CD4-positive, alpha-beta T cell treated with Interleukin-21 for 1 hour (primary cell): Measurements from ENCODE around the gene PDE3A.
"Not testable (repeated sequence)": the region's sequence is repeated elsewhere in the genome, so short reads cannot be mapped to it uniquely, and the experiment has no call there.

ENCODE experiments used
- DNase-seq: peaks from one replicate; pipeline ENCODE4 v3.0.0-alpha.2; 2020

The PDE3A gene

GRCh38 chr12:20368114-20368650 lies at the start of gene PDE3A:
Gene PDE3A (plus strand): TSS chr12:20368537. CDS start chr12:20369285, 748 bp downstream.
- no peak for DNase-seq

GRCh38 chr12:20319366-20319765 lies 49.0 kb upstream of the PDE3A start:
- no peak for DNase-seq

- DNase-seq, result no peak
Measured at GRCh38 chr12:20320552-20320951, 47.8 kb upstream of the PDE3A start.

GRCh38 chr12:20330826-20331505 lies 37.4 kb upstream of the PDE3A start:
- DNase-seq, result not testable (repeated sequence)

GRCh38 chr12:20339060-20339459 lies 29.3 kb upstream of the PDE3A start:
- DNase-seq, result no peak

- no peak for DNase-seq
Measured at GRCh38 chr12:20342111-20342510, 26.2 kb upstream of the PDE3A start.

GRCh38 chr12:20345866-20346265 lies 22.5 kb upstream of the PDE3A start:
- DNase-seq, result no peak

- no peak for DNase-seq
Measured at GRCh38 chr12:20350026-20350425, 18.3 kb upstream of the PDE3A start.

- DNase-seq, result no peak
Measured at GRCh38 chr12:20350495-20350894, 17.8 kb upstream of the PDE3A start.

GRCh38 chr12:20351406-20351805 lies 16.9 kb upstream of the PDE3A start:
- DNase-seq, result no peak

GRCh38 chr12:20356048-20356447 lies 12.3 kb upstream of the PDE3A start:
- DNase-seq, result no peak

- no peak for DNase-seq
Measured at GRCh38 chr12:20360407-20360806, 7.9 kb upstream of the PDE3A start.

- DNase-seq, result no peak
Measured at GRCh38 chr12:20361416-20361815, 6.9 kb upstream of the PDE3A start.

- DNase-seq, result no peak
Measured at GRCh38 chr12:20364501-20364900, 3.8 kb upstream of the PDE3A start.

GRCh38 chr12:20366776-20367409 lies 1.4 kb upstream of the PDE3A start:
- no peak for DNase-seq

- no peak for DNase-seq
Measured at GRCh38 chr12:20367583-20368113, 689 bp upstream of the PDE3A start.

- no peak for DNase-seq
Measured at GRCh38 chr12:20368651-20369304, 441 bp downstream of the PDE3A start.

GRCh38 chr12:20369305-20370013 lies 1.1 kb downstream of the PDE3A start:
- no peak for DNase-seq

- DNase-seq, result no peak
Measured at GRCh38 chr12:20370014-20370386, 1.7 kb downstream of the PDE3A start.

GRCh38 chr12:20370866-20371519 lies 2.7 kb downstream of the PDE3A start:
- no peak for DNase-seq

GRCh38 chr12:20372326-20373096 lies 4.2 kb downstream of the PDE3A start:
- no peak for DNase-seq

- no peak for DNase-seq
Measured at GRCh38 chr12:20374795-20375194, 6.5 kb downstream of the PDE3A start.
